HG03378 (cell line): Measurements from ENCODE around the gene HS3ST4.

Experiments
- ATAC-seq: cut with Tn5 transposase; IDR thresholded peaks from one replicate; pipeline ENCODE4 v1.9.1; 2021; ENCODE audit warnings: mild to moderate bottlenecking, moderate library complexity; ENCODE audit not compliant: unreplicated experiment

The HS3ST4 gene

DNA sequence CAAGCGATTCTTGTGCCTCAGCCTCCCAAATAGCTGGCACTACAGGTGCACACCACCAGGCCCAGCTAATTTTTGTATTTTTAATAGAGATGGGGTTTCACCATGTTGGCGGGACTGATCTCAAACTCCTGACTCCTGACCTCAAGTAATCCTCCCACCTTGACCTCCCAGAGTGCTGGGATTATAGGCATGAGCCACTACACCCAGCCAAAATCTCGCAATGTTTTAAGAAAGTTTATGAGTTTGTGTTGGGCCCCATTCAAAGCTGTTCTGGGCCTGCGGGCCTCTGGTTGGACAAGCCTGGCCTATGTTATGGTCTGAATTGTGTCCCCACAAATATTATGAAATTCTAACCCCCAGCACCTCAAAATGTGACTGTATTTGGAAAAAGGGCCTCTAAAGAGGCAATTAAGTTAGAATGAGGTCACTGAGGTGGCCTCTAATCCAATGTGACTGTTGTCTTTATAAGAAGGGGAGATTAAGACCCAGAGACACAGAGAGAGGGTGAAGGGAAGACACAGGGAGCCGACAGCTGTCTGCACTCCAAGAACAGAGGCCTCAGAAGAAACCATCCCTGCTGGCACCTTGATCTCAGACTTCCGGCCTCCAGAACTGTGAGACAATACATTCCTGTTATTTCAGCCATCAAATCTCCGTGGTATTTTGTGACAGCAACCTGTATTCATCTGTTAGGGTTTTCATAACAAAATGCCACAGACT lies 469.9 kb downstream of the HS3ST4 start:
- ATAC-seq, result no peak

DNA sequence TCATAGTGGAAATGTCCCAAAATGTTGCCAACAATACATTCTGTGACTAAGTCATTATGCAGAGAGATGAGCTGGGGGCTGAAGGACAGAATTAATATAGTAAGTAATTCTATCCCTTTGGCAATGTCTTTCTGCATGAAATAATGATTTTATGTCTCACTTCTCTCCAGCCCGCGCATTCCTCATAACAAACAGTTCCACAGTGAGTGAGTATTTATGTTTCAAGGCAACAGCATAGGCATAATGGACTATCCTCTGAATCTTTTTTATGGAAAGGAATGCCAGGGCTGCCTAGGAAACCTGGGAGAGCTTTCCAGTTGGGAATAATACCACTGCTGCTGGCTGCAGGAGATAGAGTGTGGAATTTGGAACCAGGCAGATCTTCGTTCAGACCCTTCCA lies 477.7 kb downstream of the HS3ST4 start:
- ATAC-seq, result no peak

DNA sequence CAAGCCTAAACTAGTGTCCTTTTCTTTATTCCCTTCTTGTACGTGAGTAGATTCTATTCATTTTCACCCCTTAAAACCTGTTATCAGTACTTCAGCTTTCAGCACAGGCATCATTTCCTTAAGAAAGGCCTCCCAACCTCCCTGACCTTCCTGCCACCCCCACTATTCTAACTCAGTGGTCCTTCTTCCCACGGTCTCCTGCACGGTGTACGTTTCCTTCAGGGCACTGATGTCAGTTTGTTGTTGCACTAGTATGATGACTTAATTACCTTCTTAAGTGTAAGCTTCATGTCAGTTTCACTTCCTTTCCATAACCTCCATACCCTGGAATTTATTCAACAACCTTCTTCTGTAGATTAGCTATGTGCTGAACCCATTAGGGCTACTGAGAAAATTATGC lies 484.2 kb downstream of the HS3ST4 start:
- ATAC-seq, result no peak

DNA sequence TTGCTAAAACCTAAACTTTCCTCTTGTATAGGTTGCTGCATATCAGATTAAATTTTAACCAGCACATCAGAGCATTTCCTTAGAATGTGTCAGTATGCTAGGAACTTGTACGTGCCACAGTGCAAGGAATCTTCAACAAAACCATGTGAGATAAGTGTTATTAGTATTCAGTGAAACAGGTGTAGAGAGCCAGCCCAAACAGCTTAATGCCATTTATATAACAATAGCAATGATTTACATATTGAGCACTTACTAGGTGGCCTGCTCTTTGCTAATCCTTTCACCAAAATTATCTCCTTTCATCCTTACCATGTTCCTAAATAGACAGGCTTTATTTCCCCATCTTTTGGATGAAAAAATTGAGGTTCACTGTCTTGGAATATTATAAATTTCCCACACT lies 485.7 kb downstream of the HS3ST4 start:
- no peak for ATAC-seq

DNA sequence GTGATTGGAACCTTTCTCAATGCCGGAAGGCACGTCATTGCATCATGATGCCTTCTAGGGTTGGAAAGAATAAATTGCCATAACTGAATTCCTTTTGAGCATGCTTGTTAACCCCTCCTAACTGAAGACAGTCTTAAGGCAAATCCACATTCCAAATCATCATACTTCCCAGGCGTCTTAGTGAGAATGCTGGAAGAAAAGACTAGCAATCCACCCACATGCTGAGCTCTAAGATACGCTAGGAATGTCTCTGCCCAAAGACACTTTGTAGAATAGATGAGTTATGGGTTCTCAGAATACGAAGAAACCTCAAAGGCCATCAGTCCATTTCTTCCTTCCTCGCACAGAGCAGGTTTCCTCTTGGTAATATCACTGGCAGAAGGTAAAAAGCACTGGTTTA lies 486.5 kb downstream of the HS3ST4 start:
- ATAC-seq, result no peak

DNA sequence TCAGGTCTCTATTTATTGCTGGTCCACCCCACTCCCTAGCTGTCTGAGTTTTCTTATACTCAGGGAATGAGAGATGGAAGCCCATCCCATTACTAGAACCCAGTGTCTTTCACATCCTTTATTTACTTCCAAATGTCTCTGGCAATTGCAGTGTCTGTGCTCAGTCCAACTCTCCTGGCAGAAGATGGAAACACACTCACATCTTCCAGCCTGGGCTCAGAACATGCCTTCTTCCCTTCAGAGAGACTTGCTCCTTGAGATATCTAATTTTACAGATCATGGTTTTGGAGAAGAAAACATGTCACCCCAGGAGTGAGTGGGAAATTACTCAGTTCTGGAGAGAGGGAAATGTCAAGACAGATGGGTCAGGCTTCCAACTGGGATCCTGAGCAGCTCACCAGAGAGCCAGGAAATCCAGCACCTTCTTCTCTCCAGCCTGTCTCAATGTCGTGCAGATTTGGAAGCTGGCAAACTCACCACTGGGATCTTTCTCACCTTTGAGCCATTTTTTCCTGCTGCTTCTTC lies 494.4 kb downstream of the HS3ST4 start:
- no peak for ATAC-seq
